Dermis blood vessel endothelial cell (primary cell): Measurements from ENCODE around the gene PLXNB1. TPM values are rescaled to one million over a fixed set of nuclear protein-coding genes. Genes with fewer than 3 reads are reported as not detected.

ENCODE experiments used
- DNase-seq: peaks from one replicate; pipeline ENCODE4 v3.0.0; 2010
- total RNA-seq: library from RNA; depleted of rRNA; stranded (reverse); fragments of >200 nt; gene quantifications from 2 replicates; pipeline ENCODE4 v1.2.3, GENCODE V29; 2014

Gene PLXNB1
- total RNA-seq, 1 donor from 2014 or later, result 23.7 TPM

DNA sequence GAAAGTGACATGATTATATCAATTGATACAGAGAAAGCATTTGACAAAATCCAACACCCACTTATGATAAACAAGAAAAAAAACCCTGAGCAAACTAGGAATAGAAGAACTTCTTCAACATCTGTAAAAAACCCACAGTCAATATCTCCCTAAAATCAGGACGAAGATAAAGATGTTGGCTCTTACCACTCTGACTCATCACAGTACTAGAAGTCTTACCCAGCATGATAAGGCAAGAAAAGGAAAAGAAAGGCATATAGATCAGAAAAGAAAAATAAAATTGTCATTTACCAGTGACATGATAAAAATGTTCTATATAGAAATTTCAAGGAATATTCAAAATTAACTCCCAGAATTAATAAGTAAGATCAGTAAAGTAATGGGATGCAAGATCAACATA is 65.0 kb downstream of the PLXNB1 start:
- no peak for DNase-seq

DNA sequence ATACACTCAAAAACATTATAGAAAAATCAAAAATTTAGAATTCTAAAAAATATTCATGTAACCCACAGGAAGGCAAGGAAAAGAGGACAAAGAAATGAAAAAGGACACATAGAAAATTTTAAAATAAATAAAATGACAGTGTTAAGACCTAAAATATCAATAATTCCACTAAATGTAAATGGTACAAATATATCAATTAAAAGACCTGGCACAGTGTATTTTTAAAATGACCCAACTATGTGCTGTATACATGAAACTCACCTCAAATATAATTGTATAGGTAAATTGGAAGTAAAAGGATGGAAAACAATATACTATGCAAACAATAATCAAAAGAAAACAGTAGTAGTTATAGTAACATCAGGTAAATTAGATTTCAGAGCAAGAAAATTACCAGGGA is 68.0 kb downstream of the PLXNB1 start:
- DNase-seq, result no peak

DNA sequence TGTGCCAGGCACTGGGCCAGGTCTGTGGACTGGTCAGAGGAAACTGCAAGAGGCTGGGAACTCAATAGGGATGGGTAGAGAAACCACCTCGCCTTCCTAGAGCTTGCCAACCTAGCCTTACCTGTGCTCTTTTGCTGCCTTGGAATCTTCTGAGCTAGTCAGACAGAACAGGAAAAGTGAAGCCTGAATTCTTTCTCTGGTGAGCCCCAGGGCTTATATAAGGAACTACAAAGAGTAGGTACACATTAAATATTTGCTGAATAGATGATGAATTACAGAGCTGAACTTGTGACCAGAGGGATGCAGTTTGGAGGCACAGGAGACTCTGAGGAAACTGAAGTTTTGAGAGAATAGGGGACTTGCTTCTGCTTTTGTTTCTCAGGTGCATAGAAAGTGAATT is 73.5 kb downstream of the PLXNB1 start:
- DNase-seq, result no peak

GRCh38 chr3:48353987-48354386 is 75.9 kb downstream of the PLXNB1 start:
- DNase-seq, result no peak

Other genes with a start within 250 kb of the PLXNB1 start
- 15.1 and 21.6 TPM in 2 replicates for gene CDC25A, start 241.7 kb downstream of the PLXNB1 start, total RNA-seq
- gene CAMP, start 206.6 kb downstream of the PLXNB1 start, total RNA-seq, result not detected in 2 replicates
- gene ZNF589, start 189.0 kb downstream of the PLXNB1 start, total RNA-seq, result 3.4 and 4.1 TPM in 2 replicates
- 33.9 and 36.2 TPM in 2 replicates for gene NME6, start 128.7 kb downstream of the PLXNB1 start, total RNA-seq
- gene SPINK8, start 96.4 kb downstream of the PLXNB1 start, total RNA-seq, result not detected in 2 replicates
- not detected in 2 replicates for gene FBXW12, start 57.9 kb downstream of the PLXNB1 start, total RNA-seq
- gene CCDC51, start 10.0 kb upstream of the PLXNB1 start, total RNA-seq, result 16.4 and 18.0 TPM in 2 replicates
- gene TMA7, start 10.2 kb upstream of the PLXNB1 start, total RNA-seq, result 223 and 272 TPM in 2 replicates
- gene ATRIP, start 16.7 kb upstream of the PLXNB1 start, total RNA-seq, result 8.2 TPM in 2 replicates
- 95.5 and 133 TPM in 2 replicates for gene SHISA5, start 74.1 kb upstream of the PLXNB1 start, total RNA-seq
- gene PFKFB4, start 126.7 kb upstream of the PLXNB1 start, total RNA-seq, result 2.0 and 2.2 TPM in 2 replicates
- not detected in 2 replicates for gene UCN2, start 133.7 kb upstream of the PLXNB1 start, total RNA-seq
- 0.42 and 1.5 TPM in 2 replicates for gene COL7A1, start 165.2 kb upstream of the PLXNB1 start, total RNA-seq
- gene UQCRC1, start 179.6 kb upstream of the PLXNB1 start, total RNA-seq, result 288 and 371 TPM in 2 replicates
- not detected in 2 replicates for gene TMEM89, start 191.7 kb upstream of the PLXNB1 start, total RNA-seq
- 23.9 and 27.7 TPM in 2 replicates for gene SLC26A6, start 205.4 kb upstream of the PLXNB1 start, total RNA-seq
- gene CELSR3, start 232.8 kb upstream of the PLXNB1 start, total RNA-seq, result 0.17 and 0.47 TPM in 2 replicates